Motor neuron (in vitro differentiated cells): ENCODE data around the gene ARMC5. TPM values are rescaled to one million over a fixed set of nuclear protein-coding genes. Genes with fewer than 3 reads are reported as not detected.
A peak's percentile ranks its signal among the peaks of the same experiment; 100 is the strongest.

ENCODE experiments used
- ATAC-seq, 8 experiments: fragments of 200-7000 bp; cut with Tn5 transposase; replicated peaks in 6 of 8; 2 replicates each; pipeline ENCODE4 v1.8.0; 2021; ENCODE audit warnings: mild to moderate bottlenecking in 8 of 8, moderate library complexity in 8 of 8
- H3K27ac ChIP-seq, 2 donors: fragments of 250-450 bp; sonication (Bioruptor Pico); 2 replicates each; pipeline ENCODE4 v1.9.0; 2021; ENCODE audit warnings: antibody characterized with exemption in 2 of 2, mild to moderate bottlenecking in 2 of 2, moderate library complexity in 1 of 2
- H3K4me1 ChIP-seq, 2 donors: fragments of 250-450 bp; sonication (Bioruptor Pico); replicated peaks in 1 of 2; 2 replicates each; pipeline ENCODE4 v1.6.1; 2021; ENCODE audit warnings: antibody characterized with exemption in 2 of 2, mild to moderate bottlenecking in 2 of 2, moderate library complexity in 1 of 2
- H3K4me3 ChIP-seq, 5 donors: fragments of 250-450 bp; sonication (Bioruptor Pico); 2 replicates each; pipeline ENCODE4 v1.9.0; 2021; ENCODE audit warnings: antibody characterized with exemption in 5 of 5, mild to moderate bottlenecking in 5 of 5, moderate library complexity in 4 of 5
- WGBS, 10 experiments: fragments of 450-650 bp; shearing (Covaris generic); methylation state at CpG; one replicate each; pipeline ENCODE4 v1.0.0; 2022; 5-methylcytosine and 5-hydroxymethylcytosine counted together
- in situ Hi-C, 9 experiments: fragments of 400-800 bp; cut with MboI; loops; one replicate each; pipeline ENCODE4 v1.15.0; 2021; ENCODE audit warnings: low sequenced_read_pairs in 9 of 9, low pct_unique_long_range_greater_than_20kb in 2 of 9; ENCODE audit not compliant: unreplicated experiment in 9 of 9
- total RNA-seq, 8 experiments: library from RNA; unstranded; fragments of 300-600 nt; gene quantifications; 2 replicates each; pipeline versions ENCODE4 v1.2.3 to v1.2.4, GENCODE V29; 2022

The ARMC5 gene
- total RNA-seq, 8 experiments from 2014 or later, result 7.4 to 12.3 (median 9.4) TPM

- ATAC-seq, result peak in 6 of 8 experiments; percentile 1 to 36 (median 33)
- H3K4me1 ChIP-seq, result peaks cover 0 to 6% of the 10 kb centered on the region in 2 donors
- 0 to 100% (median 25%) methylated on average over 1 to 26 of the region's 48 CpGs; no CpG with 5 or more reads in 1 of the 10 experiments for WGBS, 10 experiments
- no peak overlapping the region for H3K27ac ChIP-seq
- in situ Hi-C loops, result no loop called here
- peak overlapping the region; percentile 30 to 44 (median 35) for H3K4me3 ChIP-seq
These were observed 27.9 kb downstream of the ARMC5 start for GRCh38 chr16:31487071-31487719.

GRCh38 chr16:31487720-31488467, 28.6 kb downstream of the ARMC5 start:
- Histone ChIP-seq H3K27ac (no peak overlapping the region), H3K4me1 (peaks cover 0 to 6% of the 10 kb centered on the region in 2 donors), H3K4me3 (peak overlapping the region; percentile 30 to 44 (median 35))
- peak; percentile 67 to 90 (median 86) for ATAC-seq
- 0% methylated on average over 2 to 4 of the region's 60 CpGs; no CpG with 5 or more reads in 8 of the 10 experiments for WGBS, 10 experiments
- in situ Hi-C loops, result no loop called here

- 20 to 100% (median 87%) methylated on average over 1 to 7 of the region's 77 CpGs; no CpG with 5 or more reads in 6 of the 10 experiments for WGBS, 10 experiments
- Histone ChIP-seq H3K27ac (no peak overlapping the region), H3K4me1 (peaks cover 0 to 6% of the 10 kb centered on the region in 2 donors), H3K4me3 (peak overlapping the region; percentile 30 to 44 (median 35))
- peak in 2 of 8 experiments; percentile 2 to 9 for ATAC-seq
- in situ Hi-C loops, result no loop called here
These were observed 29.4 kb downstream of the ARMC5 start for GRCh38 chr16:31488468-31489297.

- ATAC-seq, result no peak
- WGBS, 10 experiments, result 86 to 100% (median 93%) methylated on average over 1 to 4 of the region's 7 CpGs; no CpG with 5 or more reads in 5 of the 10 experiments
- in situ Hi-C loops, result no loop called here
- no peak overlapping the region for H3K4me3 ChIP-seq
- no peak overlapping the region for H3K27ac ChIP-seq
- peaks cover 0 to 6% of the 10 kb centered on the region in 2 donors for H3K4me1 ChIP-seq
These were observed 29.9 kb downstream of the ARMC5 start for GRCh38 chr16:31489298-31489564.

- 62 to 92% (median 88%) methylated on average over 6 to 15 of the region's 22 CpGs; no CpG with 5 or more reads in 6 of the 10 experiments for WGBS, 10 experiments
- ATAC-seq, result no peak
- in situ Hi-C loops, result no loop called here
These were observed 30.6 kb downstream of the ARMC5 start for GRCh38 chr16:31489616-31490584.

GRCh38 chr16:31491778-31492418, 32.6 kb downstream of the ARMC5 start:
- in situ Hi-C loops, result no loop called here
- 75 to 100% (median 92%) methylated on average over 1 to 5 of the region's 8 CpGs; no CpG with 5 or more reads in 6 of the 10 experiments for WGBS, 10 experiments

More at GRCh38 chr16:31489616-31490584, 30.6 kb downstream of the ARMC5 start:
- Histone ChIP-seq H3K4me1 (peaks cover 0 to under 1% of the 10 kb centered on the region in 2 donors), H3K27ac (no peak overlapping the region), H3K4me3 (no peak overlapping the region)

GRCh38 chr16:31493506-31494125, 34.3 kb downstream of the ARMC5 start:
- no peak for ATAC-seq
- Histone ChIP-seq H3K27ac (no peak overlapping the region), H3K4me3 (no peak overlapping the region), H3K4me1 (no peaks in the 10 kb centered on the region)
- 40 to 100% methylated on average over 1 of the region's 18 CpGs; no CpG with 5 or more reads in 8 of the 10 experiments for WGBS, 10 experiments
- in situ Hi-C loops, result no loop called here

More at GRCh38 chr16:31491778-31492418, 32.6 kb downstream of the ARMC5 start:
- Histone ChIP-seq H3K4me1 (no peaks in the 10 kb centered on the region), H3K27ac (no peak overlapping the region), H3K4me3 (no peak overlapping the region)
- no peak for ATAC-seq

- ATAC-seq, result no peak
- no peak overlapping the region for H3K27ac ChIP-seq
- H3K4me3 ChIP-seq, result no peak overlapping the region
- in situ Hi-C loops, result no loop called here
- no peaks in the 10 kb centered on the region for H3K4me1 ChIP-seq
- 95 to 100% (median 100%) methylated on average over 3 to 4 of the region's 10 CpGs; no CpG with 5 or more reads in 7 of the 10 experiments for WGBS, 10 experiments
These were observed 37.4 kb downstream of the ARMC5 start for GRCh38 chr16:31496670-31497069.

- in situ Hi-C loops, result no loop called here
These were observed 39.2 kb downstream of the ARMC5 start for GRCh38 chr16:31498493-31498892.

GRCh38 chr16:31499928-31500327, 40.6 kb downstream of the ARMC5 start:
- 75 to 100% (median 97%) methylated on average over 1 to 6 of the region's 8 CpGs; no CpG with 5 or more reads in 3 of the 10 experiments for WGBS, 10 experiments
- in situ Hi-C loops, result loop anchor here in 2 of 9 experiments (25.0 kb wide), 1 partner anchor 187 kb away; no protein-coding TSS in a partner anchor
- no peak for ATAC-seq

More at GRCh38 chr16:31498493-31498892, 39.2 kb downstream of the ARMC5 start:
- H3K4me3 ChIP-seq, result no peak overlapping the region
- no peak overlapping the region for H3K27ac ChIP-seq
- 90 to 100% (median 93%) methylated on average over 1 to 7 of the region's 8 CpGs; no CpG with 5 or more reads in 5 of the 10 experiments for WGBS, 10 experiments
- ATAC-seq, result no peak
- no peaks in the 10 kb centered on the region for H3K4me1 ChIP-seq

More at GRCh38 chr16:31499928-31500327, 40.6 kb downstream of the ARMC5 start:
- no peak overlapping the region for H3K27ac ChIP-seq
- no peaks in the 10 kb centered on the region for H3K4me1 ChIP-seq
- H3K4me3 ChIP-seq, result no peak overlapping the region
